GM23338 (cell line): ENCODE results near the gene GLOD4. TPM values are rescaled to one million over a fixed set of nuclear protein-coding genes. Genes with fewer than 3 reads are reported as not detected.

Experiments used
- ATAC-seq: fragments of 200-7000 bp; cut with Tn5 transposase; 3 replicates; pipeline ENCODE4 v1.9.1; 2020
- DNase-seq: peaks from one replicate; pipeline ENCODE4 v3.0.0-alpha.2; 2015; ENCODE audit warnings: low spot score
- H2AFZ ChIP-seq: fragments of 200-600 bp; sonication (generic); 2 replicates; pipeline ENCODE4 v1.8.0; 2016; ENCODE audit warnings: antibody characterized with exemption, mild to moderate bottlenecking, moderate library complexity
- H3F3A ChIP-seq: fragments of 200-600 bp; sonication (generic); replicated peaks from 2 replicates; pipeline ENCODE4 v1.8.0; 2017; ENCODE audit warnings: antibody characterized with exemption, mixed run types, low read depth
- H3K27ac ChIP-seq: fragments of 200-600 bp; sonication (generic); 2 replicates; pipeline ENCODE4 v1.6.1; 2016; ENCODE audit warnings: low read depth
- H3K27me3 ChIP-seq: fragments of 200-600 bp; sonication (generic); 2 replicates; pipeline ENCODE4 v1.8.0; 2016; ENCODE audit warnings: mild to moderate bottlenecking, mixed run types, moderate library complexity; ENCODE audit not compliant: insufficient read depth
- H3K36me3 ChIP-seq: fragments of 200-600 bp; sonication (generic); 2 replicates; pipeline ENCODE4 v1.8.0; 2016; ENCODE audit warnings: mild to moderate bottlenecking; ENCODE audit not compliant: insufficient read depth
- H3K4me1 ChIP-seq: fragments of 200-600 bp; sonication (generic); 2 replicates; pipeline ENCODE4 v1.8.0; 2016; ENCODE audit warnings: mild to moderate bottlenecking, moderate library complexity; ENCODE audit not compliant: insufficient read depth
- H3K4me2 ChIP-seq: fragments of 200-600 bp; sonication (generic); 2 replicates; pipeline ENCODE4 v1.7.1; 2017; ENCODE audit warnings: mixed run types
- H3K4me3 ChIP-seq: fragments of 200-600 bp; sonication (generic); 2 replicates; pipeline ENCODE4 v1.6.1; 2016; ENCODE audit warnings: mixed run types
- H3K79me2 ChIP-seq: fragments of 200-600 bp; sonication (generic); replicated peaks from 2 replicates; pipeline ENCODE4 v1.8.0; 2017; ENCODE audit warnings: mild to moderate bottlenecking; ENCODE audit not compliant: insufficient read depth
- H3K9me2 ChIP-seq: fragments of 200-600 bp; sonication (generic); 2 replicates; pipeline ENCODE4 v1.8.0; 2017; ENCODE audit not compliant: insufficient read depth
- H4K20me1 ChIP-seq: fragments of 200-600 bp; sonication (generic); replicated peaks from 2 replicates; pipeline ENCODE4 v1.8.0; 2017; ENCODE audit warnings: mild to moderate bottlenecking; ENCODE audit not compliant: insufficient read depth
- H3K27ac Mint-ChIP-seq: 2 replicates; pipeline ENCODE4 v1.8.0; 2020; ENCODE audit warnings: inconsistent platforms, mild to moderate bottlenecking, moderate library complexity, mixed read lengths
- H3K27me3 Mint-ChIP-seq: 3 replicates; pipeline ENCODE4 v1.8.0; 2022; ENCODE audit warnings: low read depth, mild to moderate bottlenecking, moderate library complexity, mixed read lengths, inconsistent platforms; ENCODE audit not compliant: insufficient read depth, poor library complexity
- H3K36me3 Mint-ChIP-seq: 3 replicates; pipeline ENCODE4 v1.8.0; 2021; ENCODE audit warnings: low read depth, mild to moderate bottlenecking, inconsistent platforms, moderate library complexity, mixed read lengths
- H3K4me1 Mint-ChIP-seq: 3 replicates; pipeline ENCODE4 v1.8.0; 2020; ENCODE audit warnings: mild to moderate bottlenecking, inconsistent platforms, mixed read lengths
- H3K4me3 Mint-ChIP-seq: 3 replicates; pipeline ENCODE4 v1.8.0; 2021; ENCODE audit warnings: moderate library complexity, mild to moderate bottlenecking, inconsistent platforms, mixed read lengths
- H3K9me3 Mint-ChIP-seq: 3 replicates; pipeline ENCODE4 v1.8.0; 2020; ENCODE audit warnings: moderate library complexity, mild to moderate bottlenecking, inconsistent platforms, mixed read lengths
- CREB1 ChIP-seq: fragments of 250-450 bp; sonication (Bioruptor Pico); IDR thresholded peaks from 2 replicates; pipeline ENCODE4 v1.5.0; 2020; ENCODE audit warnings: low read depth, mild to moderate bottlenecking, moderate library complexity
- CTCF ChIP-seq, 2 experiments: fragments of 200-600 bp in 1 of 2; sonication (generic) in 1 of 2; conservative IDR thresholded peaks; 2 replicates each; pipeline versions ENCODE4 v1.5.1 to v1.6.1; 2016 to 2017; ENCODE audit warnings: antibody characterized with exemption in 2 of 2, low read depth in 2 of 2, mild to moderate bottlenecking in 2 of 2, moderate library complexity in 1 of 2
- ETS1 ChIP-seq: IDR thresholded peaks from 2 replicates; pipeline ENCODE4 v1.6.1; 2016; ENCODE audit warnings: antibody characterized with exemption
- EZH2 ChIP-seq: fragments of 200-600 bp; sonication (generic); IDR thresholded peaks from one replicate; pipeline ENCODE4 v1.8.0; 2017; ENCODE audit warnings: antibody characterized with exemption, mild to moderate bottlenecking, low read depth; ENCODE audit not compliant: unreplicated experiment
- EZH2phosphoT487 ChIP-seq: fragments of 200-600 bp; sonication (generic); IDR thresholded peaks from one replicate; pipeline ENCODE4 v1.8.1; 2018; ENCODE audit warnings: antibody characterized with exemption; ENCODE audit not compliant: unreplicated experiment
- JUNB ChIP-seq: IDR thresholded peaks from one replicate; pipeline ENCODE4 v1.6.1; 2016; ENCODE audit warnings: antibody characterized with exemption; ENCODE audit not compliant: unreplicated experiment
- NANOG ChIP-seq: IDR thresholded peaks from 2 replicates; pipeline ENCODE4 v1.6.1; 2016; ENCODE audit warnings: antibody characterized with exemption, borderline replicate concordance
- POLR2AphosphoS5 ChIP-seq: IDR thresholded peaks from 2 replicates; pipeline ENCODE4 v1.6.1; 2016; ENCODE audit warnings: antibody characterized with exemption, low read depth
- REST ChIP-seq: IDR thresholded peaks from one replicate; pipeline ENCODE4 v1.6.1; 2018; ENCODE audit warnings: antibody characterized with exemption; ENCODE audit not compliant: unreplicated experiment
- STAT1 ChIP-seq: IDR thresholded peaks from one replicate; pipeline ENCODE4 v1.6.1; 2016; ENCODE audit warnings: antibody characterized with exemption; ENCODE audit not compliant: unreplicated experiment
- ZNF114 ChIP-seq: fragments of 250-450 bp; sonication (Bioruptor Pico); IDR thresholded peaks from 2 replicates; pipeline ENCODE4 v1.5.0; 2020; ENCODE audit warnings: mild to moderate bottlenecking, moderate library complexity
- ZNF331 ChIP-seq: fragments of 250-450 bp; sonication (Bioruptor Pico); IDR thresholded peaks from 2 replicates; pipeline ENCODE4 v1.5.0; 2020; ENCODE audit warnings: low read depth, mild to moderate bottlenecking, moderate library complexity
- ZNF462 ChIP-seq: fragments of 250-450 bp; sonication (Bioruptor Pico); IDR thresholded peaks from 2 replicates; pipeline ENCODE4 v1.5.0; 2020; ENCODE audit warnings: mild to moderate bottlenecking, moderate library complexity
- polyA plus RNA-seq: library from polyadenylated mRNA; unstranded; fragments of >200 nt; fragmentation: Nextera tagmentation; extraction: Ambion mirVana; gene quantifications from 2 replicates; pipeline ENCODE4 v1.2.1, GENCODE V29; 2016
- total RNA-seq: library from RNA; depleted of rRNA; stranded (reverse); fragments of >200 nt; shearing (Covaris generic); gene quantifications from 2 replicates; pipeline ENCODE4 v1.2.3, GENCODE V29; 2014

Gene GLOD4
- total and polyA plus RNA-seq, 2 experiments from 2014 or later: 120 to 122 TPM

- no peak for TF ChIP-seq ZNF462
- no peak for TF ChIP-seq NANOG
- TF ChIP-seq EZH2: no peak
Measured at GRCh38 chr17:828761-829160, 46.7 kb upstream of the GLOD4 start (continued).

- Mint-ChIP-seq H3K4me3 (no peak overlapping the region), H3K27me3 (peaks cover 2% of the 10 kb centered on the region), H3K36me3 (peaks cover 28% of the 10 kb centered on the region), H3K27ac (no peak overlapping the region), H3K9me3 (no peaks in the 10 kb centered on the region), H3K4me1 (no peaks in the 10 kb centered on the region; the same call in 2 of the 3 replicates)
- no peaks in the 10 kb centered on the region for H3F3A ChIP-seq
- no peak overlapping the region for H2AFZ ChIP-seq
- H4K20me1 ChIP-seq: peaks cover 8% of the 10 kb centered on the region
- H3K79me2 ChIP-seq: peaks cover 38% of the 10 kb centered on the region
- H3K4me3 ChIP-seq: no peak overlapping the region
- peaks cover 5% of the 10 kb centered on the region; the same call in 1 of the 2 replicates for H3K36me3 ChIP-seq
- no peaks in the 10 kb centered on the region for H3K9me2 ChIP-seq
- no peak overlapping the region for H3K27ac ChIP-seq
- DNase-seq: no peak
- ATAC-seq: no peak
- H3K27me3 ChIP-seq: no peaks in the 10 kb centered on the region
- no peak overlapping the region for H3K4me2 ChIP-seq
- no peaks in the 10 kb centered on the region for H3K4me1 ChIP-seq
- TF ChIP-seq CREB1 (CRISPR knock-in tag) (no peak), ETS1 (no peak), ZNF114 (CRISPR knock-in tag) (no peak), POLR2AphosphoS5 (no peak), ZNF331 (CRISPR knock-in tag) (no peak), STAT1 (no peak), CTCF (conservative IDR thresholded peaks at IDR 0.05; ENCODE audit: low read depth in 2 of 2) (no peak), JUNB (no peak), REST (no peak), EZH2phosphoT487 (no peak)
Measured at GRCh38 chr17:826778-827177, 44.7 kb upstream of the GLOD4 start.
